ENCODE results near the gene HHIPL1.
A peak's percentile ranks its signal among the peaks of the same experiment; 100 is the strongest.

Gene HHIPL1

GRCh38 chr14:99690636-99691035 is 45.7 kb downstream of the HHIPL1 start:
- DNase-seq (ENCODE audit: low spot score): peak; percentile 23

DNA sequence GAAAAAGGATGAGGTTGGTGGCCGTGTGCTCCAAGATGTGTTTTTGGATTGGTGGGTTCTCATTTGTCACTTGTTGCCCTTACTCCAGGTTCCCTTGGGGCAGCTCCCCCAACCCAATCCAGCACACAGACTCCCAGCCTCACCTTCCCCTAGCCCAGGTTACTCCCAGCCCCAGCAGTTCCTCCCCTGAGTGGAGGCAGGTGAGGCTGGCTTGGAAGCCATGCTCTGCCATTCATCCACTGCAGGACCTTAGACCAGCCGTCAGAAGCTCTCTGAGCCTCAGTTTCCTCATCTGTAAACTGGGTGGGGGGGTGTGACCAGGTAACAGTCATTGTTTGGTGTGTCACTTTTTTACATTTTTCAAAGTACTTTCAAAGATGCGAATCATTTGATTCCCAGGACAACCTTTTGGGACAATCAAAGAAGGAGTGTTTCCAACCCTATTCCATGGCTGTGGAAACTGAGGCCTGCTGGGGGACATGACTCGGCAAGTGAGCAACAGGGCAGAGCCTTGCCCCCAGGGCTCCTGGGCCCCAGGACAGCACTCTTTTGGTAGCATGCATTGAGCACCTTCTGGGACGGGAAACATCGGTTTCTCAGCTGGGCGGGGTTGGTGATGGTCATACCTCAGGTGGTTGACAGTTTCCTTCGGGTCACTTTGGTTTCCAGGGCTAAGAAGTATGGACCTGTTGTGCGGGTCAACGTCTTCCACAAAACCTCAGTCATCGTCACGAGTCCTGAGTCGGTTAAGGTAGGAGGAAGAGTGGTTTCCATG is 46.4 kb downstream of the HHIPL1 start:
- DNase-seq (ENCODE audit: low spot score): peak; percentile 28

DNA sequence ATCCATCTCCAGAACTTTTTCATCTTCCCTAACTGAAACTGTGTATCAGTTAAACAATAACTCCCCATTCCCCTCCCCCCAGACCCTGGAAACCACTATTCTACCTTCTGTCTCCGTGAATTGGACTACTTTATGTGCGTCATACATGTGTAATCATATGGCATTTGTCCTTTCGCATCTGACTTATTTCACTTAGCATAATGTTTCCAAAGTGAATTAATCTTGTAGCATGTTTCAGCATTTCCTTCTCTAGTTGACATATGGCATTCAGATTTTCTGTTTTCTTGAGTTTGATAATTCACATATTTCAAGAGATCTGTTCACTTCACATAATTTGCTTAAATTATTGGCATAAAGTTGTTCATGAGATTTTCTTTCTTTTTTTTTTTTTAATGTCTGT is 49.0 kb downstream of the HHIPL1 start:
- no peak for DNase-seq (ENCODE audit: low spot score)

DNA sequence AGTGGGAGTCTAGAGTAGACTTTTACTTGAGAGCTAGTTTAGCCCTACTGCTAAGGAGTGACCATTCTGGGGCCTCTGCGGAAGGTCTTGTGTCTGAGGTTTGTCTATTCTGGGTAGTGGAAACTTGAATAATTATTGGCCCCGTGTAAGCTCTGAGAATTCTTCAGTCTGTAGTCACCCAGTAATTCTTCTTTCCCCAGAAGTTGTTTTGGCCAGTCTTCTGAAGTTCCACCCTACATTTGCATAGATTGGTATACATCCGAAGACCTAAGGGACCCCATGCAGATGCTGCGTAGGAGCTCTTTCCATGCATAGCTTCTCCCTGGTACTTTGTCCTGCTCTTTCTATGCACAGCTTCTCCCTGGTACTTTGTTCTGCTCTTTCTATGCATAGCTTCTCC is 52.0 kb downstream of the HHIPL1 start:
- DNase-seq (ENCODE audit: low spot score): no peak

GRCh38 chr14:99698236-99698635 is 53.3 kb downstream of the HHIPL1 start:
- no peak for DNase-seq (ENCODE audit: low spot score)

DNA sequence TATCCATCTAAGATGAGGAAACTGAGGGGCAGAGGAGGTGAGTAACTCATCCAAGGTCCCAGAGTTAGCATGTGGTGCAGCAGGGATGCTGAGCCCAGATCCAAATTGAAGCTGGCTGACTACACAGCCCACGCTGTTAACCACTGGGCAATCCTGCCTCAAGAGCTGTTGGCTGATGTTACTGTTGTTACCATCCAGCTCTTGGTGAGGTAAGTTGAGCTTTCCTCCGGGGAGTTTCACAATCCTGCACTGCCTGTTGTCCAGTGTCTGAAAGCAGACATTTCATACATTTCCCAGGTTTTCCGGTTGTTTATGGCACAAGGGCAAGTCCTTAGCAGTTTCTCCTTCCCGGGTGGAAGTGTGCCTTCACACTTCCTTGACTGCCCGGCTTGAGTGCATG is 53.7 kb downstream of the HHIPL1 start:
- no peak for DNase-seq (ENCODE audit: low spot score)

DNA sequence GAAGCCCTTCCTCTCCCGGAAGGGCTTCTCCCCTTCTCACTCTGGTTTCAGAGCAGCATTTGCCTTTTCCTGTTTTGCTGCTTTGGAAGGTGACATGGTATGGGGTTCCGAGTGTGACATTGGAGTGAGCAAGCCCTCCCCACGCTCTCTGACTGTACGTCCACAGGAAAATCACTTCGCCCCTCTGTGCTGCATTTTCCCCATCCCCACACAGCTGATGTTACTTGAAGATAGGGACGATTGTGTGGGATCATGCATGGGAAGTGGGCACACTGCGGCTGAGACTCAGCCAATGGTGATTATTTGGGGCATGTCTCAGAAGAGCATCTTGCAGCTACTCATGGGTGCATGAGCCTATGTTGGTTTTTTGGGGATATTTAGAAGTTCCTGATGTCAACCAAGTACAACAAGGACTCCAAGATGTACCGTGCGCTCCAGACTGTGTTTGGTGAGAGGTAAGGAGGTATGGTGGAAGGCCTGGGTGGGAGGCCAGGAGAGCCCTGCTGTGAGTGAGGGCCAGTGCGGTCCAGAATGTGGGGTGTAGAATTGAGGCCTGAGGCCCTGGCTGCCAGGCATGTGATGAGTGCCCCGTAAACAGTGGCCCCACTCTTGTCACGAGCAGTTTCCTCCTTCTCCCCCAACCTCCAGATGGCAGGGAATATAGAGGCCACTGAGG is 54.3 kb downstream of the HHIPL1 start:
- DNase-seq (ENCODE audit: low spot score): peak; percentile 32

DNA sequence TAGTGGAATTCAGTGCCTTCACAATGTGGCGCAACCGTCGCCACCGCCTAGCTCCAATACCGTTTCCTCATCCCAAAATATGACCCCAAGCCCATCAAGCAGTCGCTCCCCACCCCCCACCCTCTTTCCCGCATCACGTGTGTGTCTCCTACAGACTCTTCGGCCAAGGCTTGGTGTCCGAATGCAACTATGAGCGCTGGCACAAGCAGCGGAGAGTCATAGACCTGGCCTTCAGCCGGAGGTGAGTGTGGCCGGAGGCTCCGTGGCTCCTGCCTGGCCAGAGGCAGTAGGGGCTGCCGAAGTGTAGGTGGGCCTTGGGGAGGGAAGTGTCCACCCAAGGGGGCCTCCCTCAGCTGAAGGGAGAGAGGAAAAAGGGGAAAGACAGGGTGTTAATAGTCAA is 54.9 kb downstream of the HHIPL1 start:
- DNase-seq (ENCODE audit: low spot score): no peak

DNA sequence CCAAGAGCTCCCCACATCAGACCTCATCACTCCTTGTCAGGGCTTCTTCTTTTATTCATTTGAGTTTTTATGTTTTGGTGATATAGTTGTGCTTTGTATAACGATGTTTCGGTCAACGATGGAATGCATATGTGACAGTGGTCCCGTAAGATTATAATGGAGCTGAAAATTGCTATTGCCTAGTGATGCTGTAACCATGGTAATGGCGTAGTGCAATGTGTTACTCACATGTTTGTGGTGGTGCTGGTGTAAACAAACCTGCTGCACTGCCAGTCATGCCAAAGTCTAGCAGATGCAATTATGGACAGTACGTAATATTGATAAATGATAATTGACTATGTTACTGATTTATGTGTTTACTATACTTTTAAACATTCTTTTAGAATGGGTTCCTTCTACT is 55.5 kb downstream of the HHIPL1 start:
- DNase-seq (ENCODE audit: low spot score): no peak

GRCh38 chr14:99701260-99701659 is 56.3 kb downstream of the HHIPL1 start:
- no peak for DNase-seq (ENCODE audit: low spot score)

DNA sequence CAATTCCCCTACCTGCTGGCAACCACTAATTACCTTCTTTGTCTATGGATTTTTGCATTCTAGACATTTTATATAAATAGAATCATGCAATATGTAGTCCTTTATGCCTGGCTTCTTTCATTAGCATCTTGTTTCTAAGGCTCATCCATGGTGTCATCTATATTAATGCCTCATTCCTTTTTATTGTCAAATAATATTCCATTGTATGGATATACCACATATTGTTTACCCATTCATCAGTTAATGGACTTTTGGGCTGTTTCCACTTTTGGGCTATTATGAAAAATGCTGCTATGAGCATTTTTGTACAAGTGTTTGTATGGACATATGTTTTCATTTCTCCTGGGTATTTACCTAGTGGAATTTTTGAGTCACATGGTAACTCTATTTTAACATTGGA is 57.2 kb downstream of the HHIPL1 start:
- no peak for DNase-seq (ENCODE audit: low spot score)

DNA sequence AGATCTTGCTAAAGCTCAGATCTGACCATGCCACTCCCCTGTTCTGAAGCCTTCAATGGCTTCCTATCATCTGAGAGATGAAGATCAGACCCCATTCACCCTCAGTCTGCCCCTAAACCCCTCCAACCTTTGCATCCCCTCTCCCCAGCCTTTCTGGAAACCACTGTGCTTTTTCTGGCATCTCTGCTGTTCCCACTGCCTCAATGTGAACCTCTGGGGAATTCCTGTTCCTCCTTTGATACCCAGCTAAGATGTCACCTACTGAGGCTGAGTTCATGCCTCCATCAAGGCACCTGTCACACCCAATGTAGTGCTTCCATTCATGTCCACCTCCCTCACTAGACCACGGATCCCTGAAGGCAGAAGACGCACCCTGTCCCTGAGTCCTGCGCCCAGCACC is 58.5 kb downstream of the HHIPL1 start:
- no peak for DNase-seq (ENCODE audit: low spot score)

DNA sequence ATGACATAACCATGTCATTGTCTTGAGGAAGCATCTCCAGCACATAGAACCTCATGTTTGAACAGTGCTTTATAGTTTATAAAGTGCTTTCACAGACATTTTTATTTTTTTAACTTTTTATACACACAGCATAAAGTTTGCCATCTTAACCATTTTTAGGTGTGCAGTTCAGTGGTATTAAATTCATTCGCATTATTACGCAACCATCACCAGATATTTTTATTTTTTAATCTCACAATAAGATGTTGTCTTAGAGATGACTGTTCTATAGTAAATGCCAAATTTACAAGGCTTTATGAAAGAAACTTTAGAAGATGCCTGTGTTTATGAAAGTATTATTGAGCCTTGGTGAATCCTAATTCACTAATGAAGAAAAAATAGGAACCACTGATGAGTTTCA is 59.1 kb downstream of the HHIPL1 start:
- no peak for DNase-seq (ENCODE audit: low spot score)

DNA sequence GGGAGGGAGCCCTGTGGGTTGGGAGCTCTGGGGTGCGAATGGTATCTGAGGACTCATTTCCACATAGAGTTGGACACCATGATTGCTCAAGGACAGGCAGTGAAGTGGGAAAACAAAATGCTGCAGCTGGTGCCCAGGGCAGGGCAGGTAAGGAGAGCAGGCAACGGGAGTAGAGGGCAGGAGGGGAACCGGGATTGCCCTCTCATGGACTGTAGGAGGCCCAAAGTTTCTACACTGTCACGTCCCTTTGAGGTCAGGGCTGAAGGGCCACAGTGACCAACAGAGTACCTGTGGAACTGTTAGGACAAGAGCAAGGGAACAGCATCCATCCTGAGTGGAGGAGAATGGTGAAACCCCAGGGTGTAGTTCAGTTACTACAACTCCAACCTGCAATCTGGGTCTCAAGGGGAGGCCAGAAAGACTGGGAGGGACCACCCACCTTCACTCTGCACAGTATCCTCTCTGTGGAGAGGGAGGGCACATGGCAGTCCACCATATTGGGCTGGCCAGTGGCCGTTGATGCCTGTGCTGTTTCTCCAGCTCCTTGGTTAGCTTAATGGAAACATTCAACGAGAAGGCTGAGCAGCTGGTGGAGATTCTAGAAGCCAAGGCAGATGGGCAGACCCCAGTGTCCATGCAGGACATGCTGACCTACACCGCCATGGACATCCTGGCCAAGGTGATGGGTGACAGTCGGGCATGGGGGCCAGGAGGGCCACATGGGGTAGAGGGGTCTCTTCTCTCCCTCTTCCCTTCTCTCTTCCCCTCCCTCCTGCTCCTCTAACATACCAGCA is 61.4 kb downstream of the HHIPL1 start:
- no peak for DNase-seq (ENCODE audit: low spot score)

GRCh38 chr14:99707420-99707819 is 62.5 kb downstream of the HHIPL1 start:
- DNase-seq (ENCODE audit: low spot score): no peak

DNA sequence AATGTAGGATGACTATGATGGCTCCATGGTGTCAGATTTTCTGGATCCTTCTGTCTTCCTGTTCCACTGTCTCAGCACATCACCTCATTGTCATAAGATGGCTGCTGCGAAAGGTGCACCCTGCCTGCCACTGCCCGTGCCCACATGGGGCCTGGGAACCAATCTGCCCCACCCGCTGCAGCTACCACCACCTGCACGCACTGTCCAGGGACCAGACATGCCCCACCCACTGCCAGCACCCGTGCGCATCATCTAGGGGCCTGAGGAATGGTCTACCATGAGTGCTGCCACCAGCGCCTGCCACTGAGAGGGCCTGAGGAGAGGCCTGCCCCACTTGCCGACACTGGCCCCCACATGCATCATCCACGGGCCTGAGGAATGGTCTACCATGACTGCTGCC is 63.0 kb downstream of the HHIPL1 start:
- DNase-seq (ENCODE audit: low spot score): no peak

GRCh38 chr14:99708449-99708848 is 63.5 kb downstream of the HHIPL1 start:
- no peak for DNase-seq (ENCODE audit: low spot score)

DNA sequence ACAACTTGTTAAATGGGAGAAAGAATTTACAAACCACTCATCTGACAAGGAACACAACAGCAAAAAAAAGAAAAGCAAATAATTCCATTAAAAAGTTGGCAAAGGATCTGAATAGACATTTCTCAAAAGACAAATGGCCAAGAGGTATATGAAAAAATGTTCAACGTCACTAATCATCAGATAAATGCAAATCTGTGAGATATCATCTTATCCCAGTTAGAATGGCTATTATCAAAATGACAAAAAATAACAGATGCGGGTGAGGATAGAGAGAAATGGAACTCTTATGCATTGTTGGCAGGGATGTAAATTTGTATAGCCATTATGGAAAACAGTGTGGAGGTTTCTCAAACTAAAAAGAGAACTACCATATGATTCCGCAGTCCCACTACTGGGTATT is 69.0 kb downstream of the HHIPL1 start:
- DNase-seq (ENCODE audit: low spot score): no peak

GRCh38 chr14:99715266-99716000 is 70.5 kb downstream of the HHIPL1 start:
- DNase-seq (ENCODE audit: low spot score): no peak

GRCh38 chr14:99716091-99716849 is 71.3 kb downstream of the HHIPL1 start:
- no peak for DNase-seq (ENCODE audit: low spot score)

- DNase-seq (ENCODE audit: low spot score): peak; percentile 37
Observed at GRCh38 chr14:99716850-99717681, 72.1 kb downstream of the HHIPL1 start.
